OCI-M1 (cell line): Measurements from ENCODE around the gene YIPF2.
"Not testable (repeated sequence)": the region's sequence is repeated elsewhere in the genome, so short reads cannot be mapped to it uniquely, and the experiment has no call there.

Source experiments
- DNase-seq: peaks from one replicate; lab custom pipeline; 2025; lab: John Stamatoyannopoulos, UW

Gene YIPF2

DNA sequence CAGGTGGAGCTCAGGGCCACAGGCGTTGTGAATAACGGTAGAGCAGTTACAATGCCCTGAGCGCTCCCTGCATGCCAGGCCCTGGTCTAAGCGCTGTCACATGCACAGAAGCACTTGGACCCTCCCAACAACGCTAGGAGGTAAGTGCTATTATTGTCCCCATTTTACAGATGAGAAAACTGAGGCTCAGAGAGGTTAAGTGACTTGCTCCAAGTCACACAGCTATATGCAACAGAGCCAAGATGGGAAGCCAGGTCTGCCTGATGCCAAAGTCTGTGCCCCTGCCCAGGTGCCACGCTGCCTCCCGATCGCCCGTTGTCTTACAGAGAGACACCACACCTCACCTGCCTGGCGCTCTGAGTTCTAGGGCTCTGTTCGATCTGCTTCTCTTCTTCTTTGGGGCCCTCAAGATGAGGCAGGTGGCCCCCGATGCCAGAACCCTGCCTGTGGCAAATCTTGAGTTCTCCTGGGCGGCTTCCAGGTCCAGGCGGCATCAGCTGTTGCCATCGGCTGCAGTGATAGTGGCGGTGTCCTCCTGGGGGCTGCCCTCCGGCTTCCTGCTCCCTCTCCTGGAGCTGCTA lies 20.0 kb downstream of the YIPF2 start:
- no peak for DNase-seq

DNA sequence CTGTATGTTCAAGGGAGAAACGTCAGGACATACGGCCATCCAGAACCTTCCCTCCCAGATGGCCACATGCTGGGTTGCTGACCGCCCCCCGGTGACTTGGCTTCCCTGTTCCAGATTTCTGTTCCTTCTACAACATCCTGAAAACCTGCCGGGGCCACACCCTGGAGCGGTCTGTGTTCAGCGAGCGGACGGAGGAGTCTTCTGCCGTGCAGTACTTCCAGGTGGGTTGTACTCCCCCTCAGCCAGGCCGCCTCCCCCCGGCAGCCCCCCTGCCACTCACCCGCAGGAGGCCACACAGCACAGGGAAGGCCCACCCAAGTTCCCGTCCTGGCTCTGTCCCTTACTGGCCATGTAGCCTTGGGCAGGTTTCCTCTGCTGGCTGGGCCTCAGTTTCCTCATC lies 20.5 kb downstream of the YIPF2 start:
- DNase-seq: no peak

DNA sequence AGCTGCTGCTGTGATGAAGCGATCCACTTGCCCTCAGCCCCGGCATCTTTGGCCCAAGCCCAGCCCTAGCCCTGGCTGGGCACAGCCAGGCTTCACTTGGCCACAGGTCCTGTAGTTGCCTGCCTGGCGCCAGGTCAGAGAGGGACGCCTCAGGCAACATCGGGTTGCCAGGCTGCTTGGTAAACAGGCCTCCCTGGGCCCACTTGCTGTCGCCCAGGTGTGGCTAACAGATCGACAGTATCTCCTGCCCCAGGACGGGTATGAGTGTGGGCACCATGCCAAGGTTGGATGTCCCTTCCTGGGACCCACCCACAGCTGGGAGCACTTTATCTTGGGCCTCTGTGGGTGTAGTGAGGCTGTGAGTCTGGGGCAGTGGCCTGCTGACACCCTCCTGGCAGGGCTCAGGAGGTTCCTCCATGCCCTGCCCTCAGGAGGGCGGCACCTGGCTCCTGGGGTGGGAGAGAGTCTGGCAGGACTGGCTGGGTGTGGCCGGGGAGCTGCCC lies 29.2 kb downstream of the YIPF2 start:
- DNase-seq: no peak

DNA sequence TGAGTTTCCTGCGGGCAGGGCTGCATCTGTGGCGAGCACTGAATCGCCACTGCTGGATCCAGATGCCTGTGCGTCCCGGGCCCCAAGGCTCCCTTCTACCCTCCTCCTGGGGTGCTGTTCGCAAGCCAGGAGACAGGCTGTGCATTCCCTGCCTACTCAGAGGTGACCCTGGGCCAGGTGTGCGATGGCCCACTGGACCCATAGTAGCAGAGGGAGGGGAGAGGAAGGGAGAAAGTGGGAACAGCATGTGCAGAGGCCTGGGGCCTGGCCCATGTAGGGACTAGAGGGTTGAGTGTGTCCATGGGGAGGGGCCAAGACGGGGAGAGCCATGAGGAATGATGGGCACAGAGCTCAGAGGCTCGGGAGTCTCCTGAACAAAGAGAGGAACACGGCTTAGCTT lies 29.8 kb downstream of the YIPF2 start:
- DNase-seq: no peak

DNA sequence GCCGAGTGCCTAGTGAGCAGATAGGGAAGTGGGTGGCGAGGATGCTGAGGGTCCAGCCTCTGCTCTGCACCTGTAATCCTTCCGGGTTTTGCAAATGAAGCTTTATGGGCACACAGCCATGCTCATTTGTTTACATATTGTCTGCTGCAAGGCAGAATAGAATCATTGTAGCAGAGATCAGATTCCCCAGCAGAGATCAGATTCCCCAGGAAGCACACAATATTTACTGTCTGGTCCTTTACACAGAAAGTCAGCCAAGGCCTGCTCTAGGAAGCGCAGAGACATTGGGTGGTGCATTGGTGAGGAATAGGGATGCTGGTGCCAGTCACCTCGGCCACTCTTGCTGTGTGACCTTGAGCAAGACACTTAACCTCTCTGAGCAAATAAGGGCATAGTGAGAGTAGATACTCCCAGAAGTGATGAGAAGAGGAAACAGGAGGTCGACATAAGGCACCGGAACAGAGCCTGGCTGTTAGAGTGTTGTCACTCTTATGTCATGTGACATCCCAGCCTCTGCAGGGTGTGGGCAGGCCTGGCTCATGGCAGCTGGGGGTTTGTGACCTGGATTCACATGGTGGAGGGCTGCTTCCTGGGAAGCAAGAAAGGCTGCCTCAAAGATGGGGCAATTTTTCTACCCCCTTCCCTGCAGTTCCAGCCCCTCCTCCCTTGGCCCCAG lies 31.4 kb downstream of the YIPF2 start:
- peak; percentile 55 for DNase-seq

DNA sequence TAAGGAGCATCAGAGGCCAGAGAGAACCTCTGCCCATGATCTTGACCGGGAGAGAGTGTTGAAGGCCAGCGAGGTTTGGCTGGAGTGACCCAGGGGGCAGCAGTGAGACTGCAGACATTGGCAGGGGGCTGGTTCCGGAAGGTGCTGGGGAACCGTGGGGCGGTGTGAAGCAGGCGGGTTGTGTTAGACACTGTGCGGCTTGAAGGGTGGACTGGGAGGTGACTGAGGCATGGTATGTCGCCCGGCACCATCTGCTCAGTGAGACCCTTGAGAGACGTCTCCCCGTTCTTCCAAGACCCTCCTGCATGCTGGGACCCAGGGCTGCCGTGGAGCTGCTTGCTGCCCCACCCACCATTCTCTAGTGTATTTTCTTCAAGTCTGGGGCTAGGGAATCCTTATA lies 32.5 kb downstream of the YIPF2 start:
- DNase-seq: no peak

DNA sequence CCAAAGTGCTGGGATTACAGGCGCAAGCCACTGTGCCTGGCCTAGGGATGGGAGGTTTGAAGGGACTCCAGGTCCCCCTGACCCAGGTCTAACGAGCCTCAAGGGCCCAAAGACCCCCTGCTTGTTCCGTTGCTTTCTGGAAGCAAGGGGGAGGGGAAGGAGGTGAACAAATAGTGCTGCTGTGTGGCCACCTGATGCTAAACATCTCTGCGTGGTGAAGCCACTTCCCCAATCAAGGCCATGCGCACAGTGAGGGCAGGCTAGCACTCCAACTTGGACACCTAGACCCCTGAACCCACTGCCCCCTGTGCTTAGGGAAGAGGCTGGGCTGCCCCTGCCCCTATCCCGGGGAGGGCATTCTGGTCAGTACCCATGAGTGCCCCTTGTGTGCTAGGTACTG lies 33.1 kb downstream of the YIPF2 start:
- no peak for DNase-seq

DNA sequence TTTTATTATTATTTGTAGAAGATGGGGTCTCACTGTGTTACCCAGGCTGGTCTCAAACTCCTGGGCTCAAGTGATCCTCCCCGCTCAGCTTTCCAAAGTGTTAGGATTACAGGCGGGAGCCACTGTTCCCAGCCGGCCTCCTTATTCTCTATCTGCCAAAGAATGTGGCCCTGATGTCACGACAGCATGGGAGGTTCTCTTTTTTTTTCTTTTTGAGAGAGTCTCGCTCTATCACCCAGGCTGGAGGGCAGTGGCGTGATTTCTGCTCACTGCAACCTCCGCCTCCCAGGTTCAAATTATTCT lies 33.6 kb downstream of the YIPF2 start:
- no peak for DNase-seq

DNA sequence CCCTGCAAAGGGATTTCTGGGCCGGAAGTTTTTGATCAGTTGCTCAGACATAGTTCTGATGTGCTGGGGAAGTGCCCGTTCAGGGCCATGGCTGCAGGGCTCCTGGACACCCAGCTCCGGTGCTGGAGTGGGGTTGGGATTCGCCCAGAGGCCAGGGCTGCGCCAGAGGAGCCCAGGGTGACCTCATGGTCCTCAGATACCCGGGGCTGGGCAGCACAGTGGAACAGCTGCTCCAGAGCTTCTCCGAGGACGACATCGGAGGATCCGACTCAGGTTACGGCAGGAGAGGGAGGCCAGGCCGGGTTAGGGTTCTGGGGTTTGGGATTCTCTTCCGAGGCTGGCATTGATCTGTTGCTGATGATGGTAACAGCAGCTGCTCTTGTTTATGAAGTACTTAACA lies 36.2 kb downstream of the YIPF2 start:
- no peak for DNase-seq

DNA sequence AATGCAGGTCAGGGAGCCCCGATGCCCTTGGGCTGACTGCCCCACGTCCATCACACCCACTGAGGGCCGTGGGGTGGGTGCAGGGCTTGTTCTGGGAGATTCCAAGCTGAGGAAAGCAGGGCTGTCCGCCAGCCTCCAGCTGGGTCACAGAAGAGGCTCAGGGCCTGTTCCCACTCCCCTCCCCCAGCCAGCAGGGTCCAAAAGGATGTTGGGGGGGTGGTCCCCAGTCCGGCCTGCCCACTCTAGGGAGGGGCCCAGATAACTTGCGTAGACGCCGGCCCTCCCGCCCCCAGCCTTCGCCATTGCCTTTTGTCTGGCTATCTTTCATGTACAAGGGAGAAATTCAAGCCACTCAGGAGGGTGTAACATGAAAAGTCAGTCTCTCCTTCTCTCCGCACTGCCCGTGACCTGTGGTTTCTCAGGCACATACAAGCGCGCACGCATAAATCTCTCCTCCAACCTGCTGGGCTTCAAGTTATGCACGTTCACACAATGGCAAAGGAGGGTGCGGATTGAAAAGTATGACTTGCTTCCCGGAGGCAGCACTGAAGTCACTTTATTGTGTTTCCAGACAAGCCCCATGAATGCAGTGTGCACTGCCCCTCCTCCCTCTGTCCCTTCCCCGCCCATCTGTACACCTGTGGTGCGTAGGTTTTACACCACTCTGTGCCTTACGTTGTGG lies 36.9 kb downstream of the YIPF2 start:
- DNase-seq: no peak

DNA sequence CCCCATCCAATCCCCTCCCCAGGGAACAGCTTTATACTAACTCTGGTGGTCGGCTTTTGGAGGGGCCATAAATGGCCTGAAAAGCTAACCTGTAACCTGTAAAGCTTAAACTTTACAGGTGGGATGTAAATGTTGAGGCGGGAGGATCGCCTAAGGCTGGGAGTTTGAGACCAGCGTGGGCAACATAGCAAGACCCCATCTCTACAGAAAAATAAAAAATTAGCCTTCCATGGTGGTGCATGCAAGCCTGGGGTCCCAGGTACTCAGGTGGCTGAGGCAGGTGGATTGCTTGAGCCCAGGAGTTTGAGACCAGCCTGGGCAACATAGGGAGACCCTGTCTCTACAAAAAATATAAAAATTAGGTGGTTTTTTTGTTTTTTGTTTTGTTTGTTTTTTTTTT lies 38.6 kb downstream of the YIPF2 start:
- DNase-seq: no peak

DNA sequence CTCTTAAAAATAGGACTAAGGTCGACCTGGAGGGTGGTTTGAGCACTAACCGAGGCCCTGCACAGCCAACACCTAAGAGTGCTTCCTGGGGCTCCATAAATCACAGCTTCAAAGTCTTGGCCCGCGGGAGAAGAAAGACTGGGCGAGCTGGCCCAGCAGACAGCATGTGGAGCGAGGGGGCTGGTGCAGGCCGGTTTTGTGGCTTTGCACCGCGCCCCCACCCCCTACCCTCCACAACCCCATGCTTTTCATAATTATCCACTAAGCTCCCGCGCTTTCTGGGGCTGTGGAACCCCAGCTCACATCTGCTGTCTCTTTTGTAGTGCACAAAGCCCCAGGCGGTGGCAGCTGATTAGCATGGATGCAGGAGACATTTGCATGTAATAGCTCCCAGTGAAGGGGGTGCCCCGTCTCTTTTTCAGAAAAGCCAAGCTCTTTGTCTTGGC lies 40.0 kb downstream of the YIPF2 start:
- DNase-seq: no peak

DNA sequence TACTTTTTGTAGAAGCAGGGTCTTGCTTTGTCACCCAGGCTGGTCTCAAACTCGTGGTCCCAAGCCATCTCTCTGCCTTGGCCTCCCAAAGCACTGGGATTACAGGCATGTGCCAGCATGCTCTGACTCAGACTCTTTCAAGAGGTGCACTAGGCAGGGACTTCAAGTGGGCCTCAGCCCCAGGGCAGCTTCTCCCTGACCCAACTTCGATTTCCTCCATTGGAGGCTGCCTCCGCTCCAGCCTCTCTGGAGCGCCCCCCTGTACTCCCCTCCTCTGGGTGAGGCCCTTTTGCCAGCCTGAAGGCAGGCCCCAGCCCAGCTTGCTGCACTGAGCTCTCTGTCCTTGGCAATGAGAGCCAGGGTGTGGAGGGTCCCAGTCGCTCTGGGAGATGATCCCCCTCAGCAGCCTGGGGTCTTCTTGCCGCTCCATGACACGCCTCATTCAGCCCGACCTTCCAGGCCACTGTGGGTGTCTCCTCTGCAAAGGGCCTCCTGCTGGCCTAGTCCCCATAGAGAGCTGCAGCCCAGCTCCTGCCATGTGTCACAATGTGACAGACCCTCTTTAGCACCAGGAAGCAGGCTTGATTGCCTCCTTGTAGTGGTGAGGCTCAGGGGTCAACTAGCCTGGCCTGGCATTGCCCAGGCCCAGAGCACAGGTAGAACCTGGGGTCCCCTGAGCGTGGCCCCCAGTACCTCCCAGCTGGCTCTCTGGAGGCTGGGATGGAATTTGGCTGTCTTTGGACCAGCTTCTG lies 40.6 kb downstream of the YIPF2 start:
- no peak for DNase-seq

DNA sequence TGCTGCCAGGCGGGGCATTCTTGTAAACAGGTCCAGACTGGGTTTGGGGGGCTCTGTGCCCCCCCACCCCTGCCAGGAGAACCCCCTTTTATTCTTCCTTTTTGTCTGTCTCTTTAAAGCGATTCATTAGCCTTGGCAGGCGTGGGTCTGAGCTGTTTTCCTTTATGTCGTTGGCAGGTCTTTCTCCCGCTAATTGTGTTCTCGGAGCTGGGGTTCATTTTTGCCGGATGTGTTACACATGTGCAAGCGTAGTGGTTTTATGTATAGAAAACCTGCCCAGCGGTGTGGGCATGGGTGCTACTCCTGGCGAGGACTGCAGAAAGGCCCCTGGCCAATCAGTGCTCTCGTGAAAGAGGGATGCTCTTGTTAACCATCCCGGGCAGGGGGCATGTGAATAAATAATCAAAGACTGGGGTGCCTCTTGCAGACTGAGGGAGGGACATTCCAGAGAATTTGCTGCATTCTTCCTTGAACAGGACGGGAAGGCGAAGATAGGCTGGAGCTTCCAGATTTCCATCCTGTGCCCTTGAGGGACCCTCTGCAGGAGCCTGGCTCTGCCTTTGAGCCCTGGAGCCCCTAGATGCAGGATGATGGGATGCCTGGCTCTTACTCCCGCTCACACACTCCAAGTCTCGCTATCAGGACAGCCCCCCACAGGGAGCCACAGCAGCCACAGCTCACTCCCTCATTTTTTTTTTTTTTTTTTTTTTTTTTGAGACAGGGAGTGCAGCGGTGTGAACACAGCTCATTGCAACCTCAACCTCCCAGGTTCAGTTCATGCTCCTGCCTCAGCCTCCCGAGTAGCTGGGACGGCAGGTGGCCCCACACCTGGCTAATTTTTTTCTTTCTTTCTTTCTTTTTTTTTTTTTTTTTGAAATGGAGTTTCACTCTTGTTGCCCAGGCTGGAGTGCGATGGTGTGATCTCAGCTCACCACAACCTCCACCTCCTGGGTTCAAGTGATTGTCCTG lies 43.0 kb downstream of the YIPF2 start:
- no peak for DNase-seq

DNA sequence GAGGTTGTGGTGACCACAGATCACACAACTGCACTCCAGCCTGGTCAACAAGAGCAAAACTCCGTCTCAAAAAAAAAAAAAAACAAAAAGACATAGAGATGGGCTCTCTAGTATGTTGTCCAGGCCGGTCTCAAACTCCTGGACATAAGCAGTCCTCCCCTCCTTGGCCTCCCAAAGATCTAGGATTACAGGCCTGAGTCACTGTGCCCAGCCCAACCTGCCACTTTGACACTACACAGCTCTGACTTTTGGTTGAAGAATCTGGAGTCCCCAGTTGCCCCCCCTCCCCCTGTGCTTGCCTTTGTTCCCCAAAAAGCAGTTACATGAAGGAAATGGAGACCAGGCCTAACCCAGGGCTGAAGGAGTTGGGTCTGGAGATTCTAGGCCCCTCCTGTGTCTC lies 44.2 kb downstream of the YIPF2 start:
- DNase-seq: no peak

DNA sequence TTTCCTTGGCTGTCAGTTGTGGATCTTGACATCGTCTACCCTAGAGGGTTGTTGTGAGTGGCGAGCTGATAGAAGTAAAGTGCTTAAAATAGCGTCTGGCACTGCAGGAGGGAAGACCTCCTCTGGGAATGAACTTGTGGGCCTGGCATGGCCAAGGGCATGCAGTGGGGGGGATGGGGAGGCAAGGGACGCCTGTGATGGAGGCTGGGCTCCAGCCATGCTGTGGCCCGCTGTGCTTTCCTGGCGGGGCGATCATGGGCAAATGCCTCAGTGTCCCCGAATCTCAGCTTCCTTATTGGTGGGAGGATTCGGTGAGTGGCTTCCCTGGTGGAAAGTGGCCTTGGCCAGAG lies 46.4 kb downstream of the YIPF2 start:
- no peak for DNase-seq

DNA sequence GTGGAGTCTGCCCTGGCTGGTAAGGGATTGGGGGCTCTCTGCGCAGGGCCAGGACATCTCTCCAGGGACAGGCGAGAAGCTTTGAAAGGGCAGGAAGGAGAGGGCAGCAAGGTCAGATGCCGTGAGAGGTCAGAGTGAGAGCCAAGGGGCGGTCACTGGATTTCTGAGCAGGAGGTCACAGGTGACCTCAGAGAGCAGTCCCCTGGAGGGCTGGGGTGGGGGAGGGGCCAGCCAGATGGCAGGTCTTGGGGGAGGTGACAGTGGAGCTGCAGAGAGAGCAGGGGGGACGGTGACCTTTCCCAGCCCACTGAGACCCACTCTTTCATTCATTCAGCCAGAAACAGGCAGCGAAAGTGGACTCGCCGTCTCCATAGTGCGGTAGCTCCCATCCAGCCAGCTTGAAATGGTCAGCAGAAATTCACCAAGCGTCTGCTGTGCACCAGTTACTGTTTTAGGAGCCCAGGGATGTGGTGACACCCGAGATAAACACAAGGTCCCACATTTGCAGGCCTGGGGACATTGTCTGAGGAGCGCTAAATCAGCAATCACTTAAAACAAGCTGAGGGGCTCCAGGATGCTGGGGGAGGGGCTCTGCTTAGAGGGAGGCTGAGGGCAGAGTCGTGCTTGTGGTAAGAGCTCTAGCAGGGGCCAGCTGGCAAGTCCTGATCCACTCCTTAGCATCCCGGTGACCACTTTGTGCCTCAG lies 46.9 kb downstream of the YIPF2 start:
- no peak for DNase-seq

DNA sequence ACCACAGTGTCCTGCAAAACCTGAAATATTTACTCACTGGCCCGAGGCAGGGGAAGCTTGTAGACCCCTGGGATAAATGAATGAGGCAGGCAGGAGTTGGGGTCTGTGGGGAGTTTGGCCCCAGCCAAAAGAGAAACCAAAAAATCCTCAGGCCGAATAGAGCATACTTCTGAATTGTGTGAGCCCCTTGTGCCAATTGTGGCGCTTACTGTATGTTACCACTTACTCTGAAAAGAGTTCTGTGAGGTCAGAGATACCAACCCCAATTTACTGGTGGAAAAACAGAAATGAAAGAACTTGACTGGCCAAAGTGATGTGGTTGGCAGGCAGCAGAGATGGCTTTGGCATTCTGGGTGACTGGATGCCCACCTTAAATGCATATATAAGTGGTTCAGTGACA lies 50.2 kb downstream of the YIPF2 start:
- DNase-seq: peak; percentile 64

DNA sequence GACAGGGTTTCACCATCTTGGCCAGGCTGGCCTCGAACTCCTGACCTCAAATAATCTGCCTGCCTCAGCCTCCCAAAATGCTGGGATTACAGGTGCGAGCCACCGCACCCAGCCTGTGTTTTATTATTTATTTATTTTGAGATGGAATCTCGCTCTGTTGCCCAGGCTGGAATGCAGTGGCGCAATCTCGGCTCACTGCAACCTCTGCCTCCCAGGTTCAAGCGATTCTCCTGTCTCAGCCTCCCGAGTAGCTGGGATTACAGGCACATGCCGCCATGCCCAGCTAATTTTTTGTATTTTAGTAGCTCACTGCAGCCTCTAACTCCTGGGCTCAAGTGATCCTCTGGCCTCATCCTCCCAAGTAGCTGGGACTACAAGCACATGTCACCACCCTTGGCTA lies 50.8 kb downstream of the YIPF2 start:
- DNase-seq: not testable (repeated sequence)

DNA sequence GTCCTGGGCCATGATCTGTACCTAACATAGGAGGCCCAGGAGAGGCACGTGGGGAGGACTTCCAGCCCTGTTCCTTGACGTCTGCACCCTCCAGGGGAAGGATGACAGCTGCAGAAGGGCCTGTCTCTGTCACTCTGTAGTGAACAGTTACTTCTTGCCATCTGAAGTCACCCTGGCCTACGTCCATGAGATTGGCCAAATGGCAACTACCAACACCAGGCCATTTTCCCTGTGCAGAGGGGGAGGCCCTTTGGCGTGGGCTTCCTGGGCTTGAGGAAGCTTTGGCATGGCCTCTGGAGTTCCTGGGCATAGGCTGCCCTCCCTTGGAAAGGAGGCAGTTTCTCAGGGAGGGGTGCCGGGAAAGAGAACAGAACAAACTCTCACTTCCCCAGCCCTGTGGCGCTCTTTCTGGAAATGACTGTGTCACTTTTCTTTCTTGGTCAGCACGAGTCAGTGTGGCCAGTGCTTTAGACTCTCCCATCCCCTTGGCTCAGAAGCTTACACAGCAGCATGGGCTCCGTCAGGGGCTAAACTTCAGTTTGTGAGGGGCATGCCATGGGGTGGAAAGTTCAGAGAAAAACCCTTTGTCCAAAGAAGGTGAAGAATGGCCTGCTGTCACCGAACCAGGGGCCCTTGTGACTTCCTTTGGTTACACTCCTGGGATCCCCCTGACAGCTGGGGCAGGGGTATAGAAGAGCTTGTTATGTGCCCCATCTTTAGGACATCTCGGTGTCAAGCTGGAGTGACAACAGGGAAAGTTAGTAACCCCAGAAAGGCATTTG lies 51.8 kb downstream of the YIPF2 start:
- DNase-seq: no peak
